ENCODE results near the gene SLC25A18. TPM values are rescaled to one million over a fixed set of nuclear protein-coding genes. Genes with fewer than 3 reads are reported as not detected.

SLC25A18 gene
- total and polyA plus RNA-seq, 8 donors = 0.70 to 3.1 (median 1.8) TPM; not detected in 1

- H3K4me1 ChIP-seq = peaks cover 0 to 18% (median 9%) of the 10 kb centered on the region in 4 donors
- no peak for TF ChIP-seq POLR2AphosphoS5 (IDR thresholded peaks at IDR 0.05)
- TF ChIP-seq, protein P1, sequence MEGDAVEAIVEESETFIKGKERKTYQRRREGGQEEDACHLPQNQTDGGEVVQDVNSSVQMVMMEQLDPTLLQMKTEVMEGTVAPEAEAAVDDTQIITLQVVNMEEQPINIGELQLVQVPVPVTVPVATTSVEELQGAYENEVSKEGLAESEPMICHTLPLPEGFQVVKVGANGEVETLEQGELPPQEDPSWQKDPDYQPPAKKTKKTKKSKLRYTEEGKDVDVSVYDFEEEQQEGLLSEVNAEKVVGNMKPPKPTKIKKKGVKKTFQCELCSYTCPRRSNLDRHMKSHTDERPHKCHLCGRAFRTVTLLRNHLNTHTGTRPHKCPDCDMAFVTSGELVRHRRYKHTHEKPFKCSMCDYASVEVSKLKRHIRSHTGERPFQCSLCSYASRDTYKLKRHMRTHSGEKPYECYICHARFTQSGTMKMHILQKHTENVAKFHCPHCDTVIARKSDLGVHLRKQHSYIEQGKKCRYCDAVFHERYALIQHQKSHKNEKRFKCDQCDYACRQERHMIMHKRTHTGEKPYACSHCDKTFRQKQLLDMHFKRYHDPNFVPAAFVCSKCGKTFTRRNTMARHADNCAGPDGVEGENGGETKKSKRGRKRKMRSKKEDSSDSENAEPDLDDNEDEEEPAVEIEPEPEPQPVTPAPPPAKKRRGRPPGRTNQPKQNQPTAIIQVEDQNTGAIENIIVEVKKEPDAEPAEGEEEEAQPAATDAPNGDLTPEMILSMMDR (IDR thresholded peaks at IDR 0.05) = no peak
- TF ChIP-seq EP300 (IDR thresholded peaks at IDR 0.05) = no peak
- no peak for TF ChIP-seq POLR2A (IDR thresholded peaks at IDR 0.05)
- no peaks in the 10 kb centered on the region for H3K9me3 ChIP-seq
- no peak overlapping the region for H3K4me3 ChIP-seq
- H3K27ac ChIP-seq = peak overlapping the region in 2 of 5 donors; percentile 1 to 32
- DNase-seq = no peak
- WGBS, 5 donors = 74 to 82% (median 79%) methylated on average over 15 to 21 of the region's 21 CpGs
- no peaks in the 10 kb centered on the region for H3K36me3 ChIP-seq
- intact Hi-C loops (cut with DNase I; ENCODE audit: low total_unique reads) = no loop called here
- no peaks in the 10 kb centered on the region for H3K27me3 ChIP-seq
These were observed 17.8 kb downstream of the SLC25A18 start for GRCh38 chr22:17581056-17581455.

- intact Hi-C loops (cut with DNase I; ENCODE audit: low total_unique reads) = no loop called here
- Histone ChIP-seq H3K9me3 (no peaks in the 10 kb centered on the region), H3K27ac (no peak overlapping the region), H3K4me1 (peaks cover 0 to 18% (median 9%) of the 10 kb centered on the region in 4 donors), H3K36me3 (no peaks in the 10 kb centered on the region), H3K27me3 (no peaks in the 10 kb centered on the region), H3K4me3 (no peak overlapping the region)
- DNase-seq = no peak
- TF ChIP-seq POLR2AphosphoS5 (IDR thresholded peaks at IDR 0.05) (no peak), POLR2A (IDR thresholded peaks at IDR 0.05) (no peak), EP300 (IDR thresholded peaks at IDR 0.05) (no peak)
- TF ChIP-seq, protein P1 (IDR thresholded peaks at IDR 0.05) = no peak
- WGBS, 5 donors = 78 to 92% (median 86%) methylated on average over 16 to 17 of the region's 17 CpGs
These were observed 18.3 kb downstream of the SLC25A18 start for GRCh38 chr22:17581631-17582030.

DNA sequence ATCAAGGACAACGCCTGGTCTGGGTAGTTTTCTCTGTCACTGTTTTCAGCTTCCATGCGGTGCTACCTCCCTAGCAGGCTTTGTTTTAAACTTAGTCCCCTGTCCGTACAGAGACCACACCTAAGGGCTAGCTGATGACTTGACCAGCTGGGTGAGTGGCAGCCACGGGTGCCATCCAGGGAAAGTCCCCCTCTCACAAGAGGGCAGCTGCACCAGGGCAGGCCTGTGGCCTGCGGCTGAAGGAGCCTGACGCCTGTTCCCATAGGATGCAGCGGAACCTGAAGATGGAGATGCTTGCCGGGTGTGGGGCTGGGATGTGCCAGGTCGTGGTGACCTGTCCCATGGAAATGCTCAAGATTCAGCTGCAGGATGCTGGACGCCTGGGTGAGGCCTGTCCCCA lies 19.9 kb downstream of the SLC25A18 start:
- no peaks in the 10 kb centered on the region for H3K9me3 ChIP-seq
- peaks cover 0 to 9% (median 0%) of the 10 kb centered on the region in 4 donors for H3K36me3 ChIP-seq
- TF ChIP-seq POLR2A (IDR thresholded peaks at IDR 0.05) = no peak
- TF ChIP-seq, protein P1 (IDR thresholded peaks at IDR 0.05) = no peak
- TF ChIP-seq POLR2AphosphoS5 (IDR thresholded peaks at IDR 0.05) = no peak
- TF ChIP-seq EP300 (IDR thresholded peaks at IDR 0.05) = no peak
- intact Hi-C loops (cut with DNase I; ENCODE audit: low total_unique reads) = no loop called here
- no peak for DNase-seq
- H3K4me1 ChIP-seq = peaks cover 0 to 12% (median 4%) of the 10 kb centered on the region in 4 donors
- no peak overlapping the region for H3K4me3 ChIP-seq
- H3K27ac ChIP-seq = no peak overlapping the region
- H3K27me3 ChIP-seq = no peaks in the 10 kb centered on the region
- WGBS, 5 donors = 88 to 91% (median 90%) methylated on average over 6 to 10 of the region's 10 CpGs

- no peak overlapping the region for H3K27ac ChIP-seq
- TF ChIP-seq POLR2AphosphoS5 (IDR thresholded peaks at IDR 0.05) = no peak
- no peak overlapping the region for H3K4me3 ChIP-seq
- no peaks in the 10 kb centered on the region for H3K4me1 ChIP-seq
- peaks cover 13 to 36% (median 26%) of the 10 kb centered on the region in 4 donors for H3K36me3 ChIP-seq
- intact Hi-C loops (cut with DNase I; ENCODE audit: low total_unique reads) = no loop called here
- no peaks in the 10 kb centered on the region for H3K27me3 ChIP-seq
- DNase-seq = no peak
- 83 to 90% (median 88%) methylated on average over 14 of the region's 14 CpGs for WGBS, 5 donors
- H3K9me3 ChIP-seq = no peaks in the 10 kb centered on the region
These were observed 23.6 kb downstream of the SLC25A18 start for GRCh38 chr22:17586831-17587440.

- H3K9me3 ChIP-seq = no peaks in the 10 kb centered on the region
- WGBS, 5 donors = 79 to 87% (median 82%) methylated on average over 13 to 14 of the region's 14 CpGs
- H3K4me1 ChIP-seq = no peaks in the 10 kb centered on the region
- no peak overlapping the region for H3K27ac ChIP-seq
- H3K36me3 ChIP-seq = peaks cover 20 to 43% (median 33%) of the 10 kb centered on the region in 4 donors
- no peak for TF ChIP-seq EP300 (IDR thresholded peaks at IDR 0.05)
- TF ChIP-seq, protein P1 (IDR thresholded peaks at IDR 0.05) = no peak
- TF ChIP-seq POLR2AphosphoS5 (IDR thresholded peaks at IDR 0.05) = no peak
- no peak for TF ChIP-seq POLR2A (IDR thresholded peaks at IDR 0.05)
- no peaks in the 10 kb centered on the region for H3K27me3 ChIP-seq
- no peak for DNase-seq
- intact Hi-C loops (cut with DNase I; ENCODE audit: low total_unique reads) = no loop called here
- no peak overlapping the region for H3K4me3 ChIP-seq
These were observed 24.3 kb downstream of the SLC25A18 start for GRCh38 chr22:17587629-17588028.

All from stomach (tissue), 9 donors.